WERI-Rb-1 (cell line): ENCODE results near the gene DIAPH3.

Source experiments
- DNase-seq: peaks from one replicate; pipeline ENCODE4 v3.0.0-alpha.2; 2020
- H3K27ac ChIP-seq: fragments of 250-450 bp; sonication (Bioruptor Pico); 2 replicates; pipeline ENCODE4 v1.5.1; 2020; ENCODE audit warnings: mild to moderate bottlenecking, moderate library complexity
- H3K27me3 ChIP-seq: fragments of 250-450 bp; sonication (Bioruptor Pico); 2 replicates; pipeline ENCODE4 v1.5.1; 2021; ENCODE audit warnings: mild to moderate bottlenecking, low read depth, moderate library complexity; ENCODE audit not compliant: insufficient read depth, severe bottlenecking
- H3K36me3 ChIP-seq: fragments of 250-450 bp; sonication (Bioruptor Pico); 2 replicates; pipeline ENCODE4 v1.5.1; 2020; ENCODE audit warnings: mild to moderate bottlenecking, moderate library complexity
- H3K4me3 ChIP-seq: 2 replicates; pipeline ENCODE4 v1.5.1; 2011; ENCODE audit warnings: low read depth, mild to moderate bottlenecking, control low read depth, low read length
- H3K9me3 ChIP-seq: fragments of 250-450 bp; sonication (Bioruptor Pico); 2 replicates; pipeline ENCODE4 v1.5.1; 2021; ENCODE audit warnings: mild to moderate bottlenecking, moderate library complexity; ENCODE audit not compliant: severe bottlenecking
- TF ChIP-seq, protein P1 (sequence below): IDR thresholded peaks from 2 replicates; pipeline ENCODE4 v1.5.1; 2011; ENCODE audit warnings: low read depth, mild to moderate bottlenecking, control low read depth, inconsistent platforms, low read length

The DIAPH3 gene

DNA sequence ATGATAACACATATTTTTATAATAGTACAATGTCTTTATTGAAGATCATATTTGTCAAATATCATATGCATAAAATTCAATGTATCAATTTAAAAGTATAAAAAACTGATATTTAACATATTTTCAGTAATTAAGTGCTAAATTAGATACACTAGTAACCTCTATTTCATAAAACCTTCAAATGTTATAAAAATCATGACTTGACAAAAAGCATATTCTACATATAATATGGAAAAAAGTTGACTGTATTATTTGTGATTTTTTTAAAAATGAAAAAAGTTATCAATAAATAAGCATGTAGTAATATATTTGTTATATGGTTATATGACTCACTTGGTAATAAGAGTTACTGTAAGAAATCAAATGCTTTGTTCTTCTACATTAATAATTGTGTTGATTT, 356.9 kb downstream of the DIAPH3 start:
- no peak for DNase-seq
- no peaks in the 10 kb centered on the region for H3K36me3 ChIP-seq
- no peak overlapping the region for H3K4me3 ChIP-seq
- TF ChIP-seq, protein P1, sequence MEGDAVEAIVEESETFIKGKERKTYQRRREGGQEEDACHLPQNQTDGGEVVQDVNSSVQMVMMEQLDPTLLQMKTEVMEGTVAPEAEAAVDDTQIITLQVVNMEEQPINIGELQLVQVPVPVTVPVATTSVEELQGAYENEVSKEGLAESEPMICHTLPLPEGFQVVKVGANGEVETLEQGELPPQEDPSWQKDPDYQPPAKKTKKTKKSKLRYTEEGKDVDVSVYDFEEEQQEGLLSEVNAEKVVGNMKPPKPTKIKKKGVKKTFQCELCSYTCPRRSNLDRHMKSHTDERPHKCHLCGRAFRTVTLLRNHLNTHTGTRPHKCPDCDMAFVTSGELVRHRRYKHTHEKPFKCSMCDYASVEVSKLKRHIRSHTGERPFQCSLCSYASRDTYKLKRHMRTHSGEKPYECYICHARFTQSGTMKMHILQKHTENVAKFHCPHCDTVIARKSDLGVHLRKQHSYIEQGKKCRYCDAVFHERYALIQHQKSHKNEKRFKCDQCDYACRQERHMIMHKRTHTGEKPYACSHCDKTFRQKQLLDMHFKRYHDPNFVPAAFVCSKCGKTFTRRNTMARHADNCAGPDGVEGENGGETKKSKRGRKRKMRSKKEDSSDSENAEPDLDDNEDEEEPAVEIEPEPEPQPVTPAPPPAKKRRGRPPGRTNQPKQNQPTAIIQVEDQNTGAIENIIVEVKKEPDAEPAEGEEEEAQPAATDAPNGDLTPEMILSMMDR: no peak
- H3K9me3 ChIP-seq: no peaks in the 10 kb centered on the region
- no peaks in the 10 kb centered on the region for H3K27me3 ChIP-seq
- H3K27ac ChIP-seq: no peak overlapping the region

DNA sequence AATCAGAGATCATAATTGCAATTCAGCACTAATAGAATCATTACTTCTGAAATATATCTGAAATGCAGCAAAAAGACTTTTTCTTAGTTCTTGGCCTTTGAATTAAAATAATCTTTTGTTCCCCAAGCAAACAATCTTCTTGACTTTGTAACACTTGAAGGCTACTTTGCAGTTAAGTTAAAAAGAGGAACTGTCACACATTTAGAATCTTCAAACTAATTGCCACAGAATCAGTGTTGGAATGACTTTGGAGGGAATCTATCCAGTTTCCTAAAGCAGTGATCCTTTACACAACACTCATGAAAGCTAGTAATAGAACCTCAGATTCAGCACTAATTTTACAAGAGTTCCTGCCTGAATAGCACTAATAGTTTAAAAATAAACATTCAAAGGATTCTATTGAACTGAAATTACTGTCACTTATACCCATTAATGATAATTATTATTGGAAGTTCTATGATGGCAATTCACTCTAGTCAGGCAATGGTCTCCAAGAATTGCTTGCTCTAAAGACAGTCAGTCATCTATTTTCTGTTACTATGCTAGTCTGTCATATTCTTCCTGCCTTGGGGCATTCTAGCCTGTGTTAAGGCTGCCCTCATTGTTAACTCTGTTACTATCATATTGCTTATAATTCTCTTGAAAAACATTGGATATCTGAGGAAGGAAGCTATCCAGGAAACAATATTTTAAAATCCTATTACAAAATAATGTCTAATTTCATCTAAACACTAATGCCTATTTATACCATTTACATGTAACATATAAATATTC, 362.4 kb downstream of the DIAPH3 start:
- no peaks in the 10 kb centered on the region for H3K36me3 ChIP-seq
- H3K27ac ChIP-seq: no peak overlapping the region
- H3K9me3 ChIP-seq: no peaks in the 10 kb centered on the region
- TF ChIP-seq, protein P1: no peak
- DNase-seq: no peak
- no peaks in the 10 kb centered on the region for H3K27me3 ChIP-seq
- no peak overlapping the region for H3K4me3 ChIP-seq

DNA sequence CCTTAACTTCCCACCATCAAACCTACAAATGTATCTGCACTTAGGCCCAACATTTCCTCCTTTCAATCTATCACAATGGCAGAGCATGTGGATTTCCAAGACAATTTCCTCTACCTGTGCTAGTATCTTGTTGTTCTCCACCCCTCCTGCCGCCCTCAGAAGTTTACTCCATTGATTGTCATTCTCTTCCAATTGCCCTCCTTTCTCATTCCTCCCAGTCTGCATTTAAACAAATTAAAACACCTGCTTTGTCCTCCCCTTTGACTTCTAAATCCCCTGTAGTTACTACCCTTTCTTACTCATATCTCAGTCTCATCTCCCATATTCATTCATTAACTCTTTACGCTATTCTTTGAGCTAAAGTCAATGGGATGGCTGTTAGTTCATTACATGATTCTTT, 370.6 kb downstream of the DIAPH3 start:
- Histone ChIP-seq H3K4me3 (no peak overlapping the region), H3K27me3 (no peaks in the 10 kb centered on the region), H3K9me3 (no peaks in the 10 kb centered on the region), H3K36me3 (no peaks in the 10 kb centered on the region), H3K27ac (no peak overlapping the region)
- no peak for DNase-seq
- TF ChIP-seq, protein P1: no peak

GRCh38 chr13:59790626-59791025, 373.1 kb downstream of the DIAPH3 start:
- no peak overlapping the region for H3K27ac ChIP-seq
- H3K9me3 ChIP-seq: no peaks in the 10 kb centered on the region
- no peak for DNase-seq
- no peak overlapping the region for H3K4me3 ChIP-seq
- no peaks in the 10 kb centered on the region for H3K27me3 ChIP-seq
- TF ChIP-seq, protein P1: no peak
- H3K36me3 ChIP-seq: no peaks in the 10 kb centered on the region

- DNase-seq: no peak
Observed at GRCh38 chr13:59789558-59789957, 374.2 kb downstream of the DIAPH3 start.

More at GRCh38 chr13:59789558-59789957, 374.2 kb downstream of the DIAPH3 start:
- H3K4me3 ChIP-seq: no peak overlapping the region
- H3K27me3 ChIP-seq: no peaks in the 10 kb centered on the region
- TF ChIP-seq, protein P1: no peak
- H3K27ac ChIP-seq: no peak overlapping the region
- H3K36me3 ChIP-seq: no peaks in the 10 kb centered on the region
- no peaks in the 10 kb centered on the region for H3K9me3 ChIP-seq
